Measurements from ENCODE around the gene REG4.

REG4 gene

GRCh38 chr1:119797606-119798005, 13.7 kb downstream of the REG4 start:
- no peak for TF ChIP-seq CTCF (conservative IDR thresholded peaks at IDR 0.05; ENCODE audit: low read depth, low read length)
- no peak overlapping the region for H3K4me3 ChIP-seq (ENCODE audit: low read length)
- no peak for DNase-seq (ENCODE audit: low read depth)

- DNase-seq (ENCODE audit: low read depth) = no peak
- H3K4me3 ChIP-seq (ENCODE audit: low read length) = no peak overlapping the region
- TF ChIP-seq CTCF (conservative IDR thresholded peaks at IDR 0.05; ENCODE audit: low read depth, low read length) = no peak
Measured at GRCh38 chr1:119797162-119797561, 14.1 kb downstream of the REG4 start.

- H3K4me3 ChIP-seq (ENCODE audit: low read length) = no peak overlapping the region
- no peak for DNase-seq (ENCODE audit: low read depth)
- TF ChIP-seq CTCF (conservative IDR thresholded peaks at IDR 0.05; ENCODE audit: low read depth, low read length) = no peak
Measured at GRCh38 chr1:119795261-119796200, 15.7 kb downstream of the REG4 start.

- TF ChIP-seq CTCF (conservative IDR thresholded peaks at IDR 0.05; ENCODE audit: low read depth, low read length) = no peak
- no peak for DNase-seq (ENCODE audit: low read depth)
- no peak overlapping the region for H3K4me3 ChIP-seq (ENCODE audit: low read length)
Measured at GRCh38 chr1:119794876-119795240, 16.4 kb downstream of the REG4 start.

GRCh38 chr1:119794230-119794875, 16.9 kb downstream of the REG4 start:
- no peak overlapping the region for H3K4me3 ChIP-seq (ENCODE audit: low read length)
- DNase-seq (ENCODE audit: low read depth) = no peak
- TF ChIP-seq CTCF (conservative IDR thresholded peaks at IDR 0.05; ENCODE audit: low read depth, low read length) = no peak

- no peak for DNase-seq (ENCODE audit: low read depth)
- H3K4me3 ChIP-seq (ENCODE audit: low read length) = no peak overlapping the region
- no peak for TF ChIP-seq CTCF (conservative IDR thresholded peaks at IDR 0.05; ENCODE audit: low read depth, low read length)
Measured at GRCh38 chr1:119791377-119791776, 19.9 kb downstream of the REG4 start.

All from retinal pigment epithelial cell (primary cell).